ENCODE measurements around the gene NOTCH2.

DNA sequence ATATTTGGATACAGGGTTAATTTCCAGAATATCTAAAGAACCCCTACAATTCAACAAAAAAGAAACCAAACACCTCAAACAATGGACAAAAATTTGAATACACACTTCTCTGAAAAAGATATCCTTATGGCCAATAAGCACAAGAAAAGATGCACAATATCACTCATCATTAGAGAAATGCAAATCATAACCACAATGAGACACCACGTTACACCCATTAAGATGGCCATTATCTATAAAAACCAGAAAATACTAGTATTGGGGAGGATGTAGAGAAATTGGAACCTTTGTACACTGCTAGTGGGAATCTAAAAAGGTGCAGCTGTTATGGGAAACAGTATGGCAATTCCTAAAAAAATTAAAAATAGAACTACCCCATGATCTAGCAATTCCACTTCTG lies 178.1 kb downstream of the NOTCH2 start:
- TF ChIP-seq, protein P1, sequence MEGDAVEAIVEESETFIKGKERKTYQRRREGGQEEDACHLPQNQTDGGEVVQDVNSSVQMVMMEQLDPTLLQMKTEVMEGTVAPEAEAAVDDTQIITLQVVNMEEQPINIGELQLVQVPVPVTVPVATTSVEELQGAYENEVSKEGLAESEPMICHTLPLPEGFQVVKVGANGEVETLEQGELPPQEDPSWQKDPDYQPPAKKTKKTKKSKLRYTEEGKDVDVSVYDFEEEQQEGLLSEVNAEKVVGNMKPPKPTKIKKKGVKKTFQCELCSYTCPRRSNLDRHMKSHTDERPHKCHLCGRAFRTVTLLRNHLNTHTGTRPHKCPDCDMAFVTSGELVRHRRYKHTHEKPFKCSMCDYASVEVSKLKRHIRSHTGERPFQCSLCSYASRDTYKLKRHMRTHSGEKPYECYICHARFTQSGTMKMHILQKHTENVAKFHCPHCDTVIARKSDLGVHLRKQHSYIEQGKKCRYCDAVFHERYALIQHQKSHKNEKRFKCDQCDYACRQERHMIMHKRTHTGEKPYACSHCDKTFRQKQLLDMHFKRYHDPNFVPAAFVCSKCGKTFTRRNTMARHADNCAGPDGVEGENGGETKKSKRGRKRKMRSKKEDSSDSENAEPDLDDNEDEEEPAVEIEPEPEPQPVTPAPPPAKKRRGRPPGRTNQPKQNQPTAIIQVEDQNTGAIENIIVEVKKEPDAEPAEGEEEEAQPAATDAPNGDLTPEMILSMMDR (IDR thresholded peaks at IDR 0.05; ENCODE audit: low read depth, low read length): no peak
- TF ChIP-seq EZH2phosphoT487 (IDR thresholded peaks at IDR 0.05; ENCODE audit: low read depth): no peak
